Spleen (tissue), 7 donors: ENCODE results near the gene MARS1.
"Not testable (repeated sequence)": the region's sequence is repeated elsewhere in the genome, so short reads cannot be mapped to it uniquely, and the experiment has no call there.

Experiments
- POLR2A ChIP-seq, 3 donors: fragments of 450-650 bp; IDR thresholded peaks; one replicate each; pipeline ENCODE4 v1.5.1; 2017; ENCODE audit warnings: antibody characterized with exemption in 3 of 3, mild to moderate bottlenecking in 1 of 3
- POLR2AphosphoS5 ChIP-seq, 3 donors: sonication (generic); formaldehyde crosslinking; IDR thresholded peaks; one replicate each; pipeline ENCODE4 v1.5.1; 2017; ENCODE audit warnings: antibody characterized with exemption in 3 of 3
- TF ChIP-seq, protein P1 (sequence below), 11 experiments: fragments of 200-600 bp in 7 of 11; fragments of 450-650 bp in 4 of 11; sonication (generic) in 4 of 11; IDR thresholded peaks in 8 of 11; conservative IDR thresholded peaks in 3 of 11; 1 replicate in 7 of 11; 2 replicates in 4 of 11; pipeline versions ENCODE4 v1.4.0 to v1.8.0; 2016 to 2021; ENCODE audit warnings: antibody characterized with exemption in 11 of 11, inconsistent platforms in 4 of 11, mild to moderate bottlenecking in 1 of 11
- donor health status: DM: no; HTN: no; CAD: no; lungs with moderate emphysema.
- donor health status: DM: no; HTN: no; CAD: no.
- donor health status: DM: no; HTN: no; CAD: no.

DNA sequence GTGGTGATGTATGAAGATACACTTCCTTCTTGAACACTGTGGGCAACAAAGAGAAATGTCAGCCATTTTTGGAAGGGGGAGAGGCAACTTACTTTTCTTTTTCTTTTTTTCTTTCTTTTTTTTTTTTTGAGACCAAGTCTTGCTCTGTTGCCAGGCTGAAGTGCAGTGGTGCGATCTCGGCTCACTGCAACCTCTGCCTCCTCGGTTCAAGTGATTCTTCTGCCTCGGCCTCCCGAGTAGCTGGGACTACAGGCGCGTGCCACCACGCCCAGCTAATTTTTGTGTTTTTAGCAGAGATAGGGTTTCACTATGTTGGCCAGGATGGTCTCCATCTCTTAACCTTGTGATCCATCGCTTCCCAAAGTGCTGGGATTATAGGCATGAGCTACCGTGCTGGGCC is 29.9 kb downstream of the MARS1 start:
- TF ChIP-seq, protein P1, sequence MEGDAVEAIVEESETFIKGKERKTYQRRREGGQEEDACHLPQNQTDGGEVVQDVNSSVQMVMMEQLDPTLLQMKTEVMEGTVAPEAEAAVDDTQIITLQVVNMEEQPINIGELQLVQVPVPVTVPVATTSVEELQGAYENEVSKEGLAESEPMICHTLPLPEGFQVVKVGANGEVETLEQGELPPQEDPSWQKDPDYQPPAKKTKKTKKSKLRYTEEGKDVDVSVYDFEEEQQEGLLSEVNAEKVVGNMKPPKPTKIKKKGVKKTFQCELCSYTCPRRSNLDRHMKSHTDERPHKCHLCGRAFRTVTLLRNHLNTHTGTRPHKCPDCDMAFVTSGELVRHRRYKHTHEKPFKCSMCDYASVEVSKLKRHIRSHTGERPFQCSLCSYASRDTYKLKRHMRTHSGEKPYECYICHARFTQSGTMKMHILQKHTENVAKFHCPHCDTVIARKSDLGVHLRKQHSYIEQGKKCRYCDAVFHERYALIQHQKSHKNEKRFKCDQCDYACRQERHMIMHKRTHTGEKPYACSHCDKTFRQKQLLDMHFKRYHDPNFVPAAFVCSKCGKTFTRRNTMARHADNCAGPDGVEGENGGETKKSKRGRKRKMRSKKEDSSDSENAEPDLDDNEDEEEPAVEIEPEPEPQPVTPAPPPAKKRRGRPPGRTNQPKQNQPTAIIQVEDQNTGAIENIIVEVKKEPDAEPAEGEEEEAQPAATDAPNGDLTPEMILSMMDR (IDR thresholded peaks at IDR 0.05 in 8 of 11, conservative IDR thresholded peaks at IDR 0.05 in 3 of 11), result not testable (repeated sequence)
- TF ChIP-seq POLR2AphosphoS5, POLR2A (IDR thresholded peaks at IDR 0.05): not testable (repeated sequence)
